ENCODE data around the gene RNF32.
"Not testable (repeated sequence)": the region's sequence is repeated elsewhere in the genome, so short reads cannot be mapped to it uniquely, and the experiment has no call there.

Gene RNF32

GRCh38 chr7:156614434-156615264 is 25.9 kb upstream of the RNF32 start:
- DNase-seq, result no peak

GRCh38 chr7:156616269-156617202 is 24.0 kb upstream of the RNF32 start:
- no peak for DNase-seq

GRCh38 chr7:156617215-156617614 is 23.4 kb upstream of the RNF32 start:
- DNase-seq, result no peak

- no peak for DNase-seq
Measured at GRCh38 chr7:156618078-156618779, 22.3 kb upstream of the RNF32 start.

GRCh38 chr7:156618780-156619367 is 21.7 kb upstream of the RNF32 start:
- DNase-seq, result no peak

- not testable (repeated sequence) for DNase-seq
Measured at GRCh38 chr7:156619488-156620290, 20.9 kb upstream of the RNF32 start.

GRCh38 chr7:156620291-156620675 is 20.3 kb upstream of the RNF32 start:
- no peak for DNase-seq

GRCh38 chr7:156621652-156622051 is 18.9 kb upstream of the RNF32 start:
- DNase-seq, result no peak

GRCh38 chr7:156625580-156625979 is 15.0 kb upstream of the RNF32 start:
- no peak for DNase-seq

- DNase-seq, result no peak
Measured at GRCh38 chr7:156626220-156626895, 14.2 kb upstream of the RNF32 start.

GRCh38 chr7:156628562-156628961 is 12.0 kb upstream of the RNF32 start:
- no peak for DNase-seq

- DNase-seq, result no peak
Measured at GRCh38 chr7:156629873-156630272, 10.7 kb upstream of the RNF32 start.

GRCh38 chr7:156634117-156634516 is 6.5 kb upstream of the RNF32 start:
- no peak for DNase-seq

- no peak for DNase-seq
Measured at GRCh38 chr7:156635529-156636385, 4.8 kb upstream of the RNF32 start.

GRCh38 chr7:156637093-156637492 is 3.5 kb upstream of the RNF32 start:
- not testable (repeated sequence) for DNase-seq

- no peak for DNase-seq
Measured at GRCh38 chr7:156638443-156639077, 2.0 kb upstream of the RNF32 start.

GRCh38 chr7:156639426-156640256 is 933 bp upstream of the RNF32 start:
- DNase-seq, result no peak

GRCh38 chr7:156640949-156641485 is 443 bp downstream of the RNF32 start:
- DNase-seq, result no peak
